ENCODE data around the gene SH3RF2.

DNA sequence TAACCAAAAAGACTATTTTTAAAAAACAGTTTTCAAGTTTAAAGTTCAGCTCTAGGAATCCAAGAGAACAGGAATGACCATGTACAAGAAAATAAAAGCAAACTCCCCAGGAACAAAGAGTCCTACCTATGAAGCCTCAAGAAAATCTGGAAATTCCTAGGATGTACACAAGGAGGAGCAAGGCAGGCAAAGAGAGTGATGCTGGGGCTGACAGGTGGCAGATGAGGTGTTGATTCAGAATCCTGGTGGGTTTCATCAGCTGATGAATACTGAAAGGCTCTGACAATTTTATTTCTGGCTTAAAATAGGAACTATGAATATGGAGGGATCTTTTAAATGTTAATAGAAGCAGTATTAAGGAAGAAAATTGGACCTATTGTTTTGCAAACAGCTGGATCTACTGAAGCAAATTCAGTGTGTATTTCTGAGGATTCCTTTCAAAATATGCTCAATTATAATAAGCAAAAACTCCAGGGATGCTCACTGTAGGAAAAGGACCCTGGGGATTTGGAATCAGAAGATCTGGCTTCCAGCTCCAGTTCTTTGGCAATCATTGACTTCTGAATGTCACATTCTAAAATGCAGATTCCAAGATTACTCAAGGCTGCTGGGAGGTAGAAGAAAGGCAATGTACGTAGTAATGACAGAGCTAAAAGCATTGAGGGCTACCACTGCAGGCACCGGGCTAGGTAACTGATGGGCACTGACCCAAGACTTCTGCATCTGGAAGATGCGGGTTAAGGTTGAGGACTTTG, 28.0 kb upstream of the SH3RF2 start:
- TF ChIP-seq, protein P1, sequence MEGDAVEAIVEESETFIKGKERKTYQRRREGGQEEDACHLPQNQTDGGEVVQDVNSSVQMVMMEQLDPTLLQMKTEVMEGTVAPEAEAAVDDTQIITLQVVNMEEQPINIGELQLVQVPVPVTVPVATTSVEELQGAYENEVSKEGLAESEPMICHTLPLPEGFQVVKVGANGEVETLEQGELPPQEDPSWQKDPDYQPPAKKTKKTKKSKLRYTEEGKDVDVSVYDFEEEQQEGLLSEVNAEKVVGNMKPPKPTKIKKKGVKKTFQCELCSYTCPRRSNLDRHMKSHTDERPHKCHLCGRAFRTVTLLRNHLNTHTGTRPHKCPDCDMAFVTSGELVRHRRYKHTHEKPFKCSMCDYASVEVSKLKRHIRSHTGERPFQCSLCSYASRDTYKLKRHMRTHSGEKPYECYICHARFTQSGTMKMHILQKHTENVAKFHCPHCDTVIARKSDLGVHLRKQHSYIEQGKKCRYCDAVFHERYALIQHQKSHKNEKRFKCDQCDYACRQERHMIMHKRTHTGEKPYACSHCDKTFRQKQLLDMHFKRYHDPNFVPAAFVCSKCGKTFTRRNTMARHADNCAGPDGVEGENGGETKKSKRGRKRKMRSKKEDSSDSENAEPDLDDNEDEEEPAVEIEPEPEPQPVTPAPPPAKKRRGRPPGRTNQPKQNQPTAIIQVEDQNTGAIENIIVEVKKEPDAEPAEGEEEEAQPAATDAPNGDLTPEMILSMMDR (IDR thresholded peaks at IDR 0.05; ENCODE audit: low read length): no peak
- no peak for TF ChIP-seq EZH2 (IDR thresholded peaks at IDR 0.05; ENCODE audit: borderline replicate concordance, low read length)

All from OCI-LY1 (cell line).